ENCODE measurements around the gene S100Z.

GRCh38 chr5:76831110-76831452 is 18.7 kb upstream of the S100Z start:
- TF ChIP-seq YY1 (IDR thresholded peaks at IDR 0.05; ENCODE audit: insufficient read depth, insufficient read length) (no peak), ZNF274 (IDR thresholded peaks at IDR 0.05; ENCODE audit: low read depth, low read length) (no peak)

Measured in NT2/D1 (cell line).